Activated effector memory CD4-positive, alpha-beta T cell treated with Interleukin-2 at 50 U/mL for 16 hours (primary cell): ENCODE measurements around the gene ANKIB1.
"Not testable (repeated sequence)": the region's sequence is repeated elsewhere in the genome, so short reads cannot be mapped to it uniquely, and the experiment has no call there.

Experiments
- DNase-seq: peaks from one replicate; pipeline ENCODE4 v3.0.0-alpha.2; 2020

The ANKIB1 gene, protein sequence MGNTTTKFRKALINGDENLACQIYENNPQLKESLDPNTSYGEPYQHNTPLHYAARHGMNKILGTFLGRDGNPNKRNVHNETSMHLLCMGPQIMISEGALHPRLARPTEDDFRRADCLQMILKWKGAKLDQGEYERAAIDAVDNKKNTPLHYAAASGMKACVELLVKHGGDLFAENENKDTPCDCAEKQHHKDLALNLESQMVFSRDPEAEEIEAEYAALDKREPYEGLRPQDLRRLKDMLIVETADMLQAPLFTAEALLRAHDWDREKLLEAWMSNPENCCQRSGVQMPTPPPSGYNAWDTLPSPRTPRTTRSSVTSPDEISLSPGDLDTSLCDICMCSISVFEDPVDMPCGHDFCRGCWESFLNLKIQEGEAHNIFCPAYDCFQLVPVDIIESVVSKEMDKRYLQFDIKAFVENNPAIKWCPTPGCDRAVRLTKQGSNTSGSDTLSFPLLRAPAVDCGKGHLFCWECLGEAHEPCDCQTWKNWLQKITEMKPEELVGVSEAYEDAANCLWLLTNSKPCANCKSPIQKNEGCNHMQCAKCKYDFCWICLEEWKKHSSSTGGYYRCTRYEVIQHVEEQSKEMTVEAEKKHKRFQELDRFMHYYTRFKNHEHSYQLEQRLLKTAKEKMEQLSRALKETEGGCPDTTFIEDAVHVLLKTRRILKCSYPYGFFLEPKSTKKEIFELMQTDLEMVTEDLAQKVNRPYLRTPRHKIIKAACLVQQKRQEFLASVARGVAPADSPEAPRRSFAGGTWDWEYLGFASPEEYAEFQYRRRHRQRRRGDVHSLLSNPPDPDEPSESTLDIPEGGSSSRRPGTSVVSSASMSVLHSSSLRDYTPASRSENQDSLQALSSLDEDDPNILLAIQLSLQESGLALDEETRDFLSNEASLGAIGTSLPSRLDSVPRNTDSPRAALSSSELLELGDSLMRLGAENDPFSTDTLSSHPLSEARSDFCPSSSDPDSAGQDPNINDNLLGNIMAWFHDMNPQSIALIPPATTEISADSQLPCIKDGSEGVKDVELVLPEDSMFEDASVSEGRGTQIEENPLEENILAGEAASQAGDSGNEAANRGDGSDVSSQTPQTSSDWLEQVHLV

DNA sequence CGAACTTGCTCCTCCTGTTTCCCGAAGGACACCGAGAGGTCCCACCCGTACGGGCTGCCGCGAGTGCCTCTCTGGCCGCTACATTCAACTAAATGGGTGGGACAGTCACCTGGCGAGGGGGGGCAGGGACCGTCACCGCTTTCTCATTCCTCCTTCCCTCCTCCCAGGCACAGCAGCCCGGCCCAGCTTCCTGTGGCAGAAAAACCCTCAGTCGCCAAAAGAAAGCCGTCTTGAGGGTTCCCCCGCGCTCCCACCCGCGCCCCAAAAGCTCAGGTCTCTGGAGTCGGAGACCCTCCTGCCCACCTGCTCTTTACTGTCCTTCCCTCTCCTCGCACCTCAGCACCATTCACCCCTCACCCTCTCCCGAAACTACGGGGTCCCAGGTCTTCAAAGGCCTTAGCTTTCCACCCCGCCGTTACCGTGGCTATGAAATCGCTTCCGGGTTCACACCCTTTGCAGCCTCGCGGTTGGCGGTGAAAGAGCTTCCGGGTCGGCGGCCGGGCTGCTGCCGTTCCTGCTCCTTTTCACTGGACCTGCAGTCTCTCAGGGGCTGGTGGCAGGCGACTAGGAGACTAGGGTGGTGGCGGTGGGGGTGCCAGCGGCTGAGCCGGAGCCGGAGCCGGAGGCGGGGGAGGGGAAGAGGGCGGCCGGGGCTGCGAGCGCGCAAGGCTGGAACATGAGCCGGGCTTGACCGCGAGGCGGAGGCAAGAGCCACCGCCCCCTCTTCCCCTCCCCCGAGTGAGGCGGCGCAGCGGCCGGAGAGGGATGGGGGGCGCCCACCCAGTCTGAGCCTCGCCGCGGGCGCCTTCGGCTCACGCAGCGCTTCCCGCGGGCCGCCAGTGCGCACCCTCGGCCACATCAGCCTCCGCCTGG, at the start of gene ANKIB1, which contains the start of gene KRIT1:
ANKIB1 (plus strand) TSS at position 488 of the 873 bp plus-strand sequence. CDS start 49,005 bp downstream, outside the sequence.
KRIT1 (minus strand) TSS at position 428 of the 873 bp plus-strand sequence. CDS start 3,779 bp downstream, outside the sequence.
- DNase-seq, result peak; percentile 77

DNA sequence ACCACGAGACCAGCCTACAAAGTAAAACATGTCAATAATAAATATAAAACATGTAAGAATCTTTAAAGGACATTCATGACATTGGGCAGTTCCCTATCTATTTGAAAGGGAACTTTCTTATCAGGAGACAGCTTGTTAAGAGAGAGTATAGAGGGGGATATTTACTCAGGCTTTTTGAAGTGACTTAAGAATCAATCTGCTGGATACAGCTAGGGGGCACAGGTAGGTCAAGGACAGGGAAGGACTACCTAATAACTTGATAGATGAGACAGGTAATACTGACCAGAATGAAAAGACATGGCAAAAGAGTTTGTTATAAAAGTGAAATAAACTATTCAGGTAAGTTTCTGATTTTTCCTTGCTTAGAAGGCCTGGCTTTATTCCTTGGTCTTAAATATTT, 45.0 kb upstream of the ANKIB1 start:
- DNase-seq, result no peak

DNA sequence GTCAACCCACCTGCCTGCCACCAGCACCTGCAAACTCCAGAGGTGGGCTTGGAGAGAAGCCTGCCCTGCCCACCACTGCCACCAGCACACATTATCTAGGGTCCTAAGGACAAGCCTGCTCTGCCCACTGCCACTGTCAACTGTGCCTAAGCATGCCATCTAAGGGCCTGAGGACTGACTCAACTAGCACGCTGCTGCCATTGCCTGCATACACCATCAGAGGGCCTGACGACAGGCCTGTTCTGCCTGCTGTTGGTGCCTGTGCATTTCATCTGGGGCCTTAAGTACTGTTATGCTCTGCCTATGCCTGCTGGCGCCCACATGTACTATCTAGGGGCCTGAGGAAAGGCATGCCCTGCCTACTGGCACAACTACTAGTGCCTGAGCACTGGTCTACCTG, 39.8 kb upstream of the ANKIB1 start:
- DNase-seq, result no peak

DNA sequence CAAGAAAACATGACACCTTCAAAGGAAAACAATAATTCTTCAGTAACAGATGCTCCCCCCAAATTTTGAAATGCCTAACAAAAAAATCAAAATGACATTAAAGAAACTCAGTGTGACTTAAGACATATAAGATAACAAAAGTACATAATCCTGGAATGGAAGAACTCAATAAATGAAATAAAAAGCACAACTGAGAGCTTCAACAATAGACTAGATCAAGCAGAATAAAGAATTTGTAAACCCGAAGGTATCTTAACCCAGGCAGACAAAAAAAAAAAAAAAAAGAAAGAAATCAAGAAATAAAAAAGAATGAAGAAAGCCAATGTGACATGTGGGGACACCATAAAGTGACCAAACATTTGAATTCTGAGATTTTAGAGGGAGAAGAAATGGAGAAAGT, 39.1 kb upstream of the ANKIB1 start:
- DNase-seq, result no peak

DNA sequence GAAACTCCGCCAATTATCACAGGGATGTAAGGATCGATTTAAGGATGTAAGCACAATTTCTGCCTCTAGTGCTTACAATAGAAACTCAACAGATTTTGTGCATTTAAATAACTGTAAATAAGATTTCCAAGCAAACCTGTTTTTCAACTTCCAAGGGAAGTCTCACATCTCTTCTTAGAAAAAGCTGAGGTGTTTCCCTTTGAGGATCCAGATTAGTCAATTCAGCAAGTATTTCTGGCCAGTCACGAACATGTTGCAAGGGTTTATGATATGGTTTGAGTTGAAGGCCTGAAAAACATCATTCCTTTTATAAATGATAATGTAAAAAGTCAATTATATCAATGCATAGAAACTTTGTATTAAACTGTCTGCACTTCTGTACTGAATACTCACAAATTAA, 24.0 kb upstream of the ANKIB1 start:
- no peak for DNase-seq

DNA sequence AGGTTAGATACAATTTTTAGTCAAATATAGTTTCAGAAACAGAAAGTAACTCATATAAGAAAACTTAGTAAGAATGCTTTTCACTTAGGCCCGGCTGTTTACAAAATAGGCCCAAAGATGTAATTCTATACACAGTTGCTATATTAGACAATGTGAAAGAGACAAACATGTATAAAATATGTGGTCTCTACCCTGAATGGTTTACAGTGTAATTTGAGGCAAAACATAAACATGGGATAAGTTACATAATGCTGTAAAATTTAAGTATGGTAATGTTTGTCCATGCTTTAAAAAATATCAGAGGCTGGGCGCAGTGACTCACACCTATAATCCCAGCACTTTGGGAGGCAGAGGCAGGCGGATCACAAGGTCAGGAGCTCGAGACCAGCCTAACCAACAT, 18.8 kb upstream of the ANKIB1 start:
- no peak for DNase-seq

DNA sequence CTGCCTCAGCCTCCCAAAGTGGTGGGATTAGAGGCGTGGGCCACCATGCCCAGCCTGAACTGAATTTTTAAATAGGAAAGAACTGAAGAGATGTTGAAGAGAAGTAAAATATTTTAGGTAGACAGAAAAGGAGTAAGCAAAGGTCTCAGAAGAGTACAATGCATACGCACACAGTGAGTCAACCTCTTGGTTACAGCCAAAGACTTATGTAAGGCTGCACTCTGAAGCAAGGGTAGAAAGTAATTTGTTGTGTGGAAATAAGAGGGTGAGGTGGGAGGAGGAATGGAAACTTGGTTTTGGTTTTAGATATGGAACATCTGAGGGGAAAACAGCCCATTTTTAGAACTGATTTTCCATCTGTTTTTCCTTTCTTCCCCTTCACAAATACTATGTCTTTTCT, 17.7 kb upstream of the ANKIB1 start:
- no peak for DNase-seq

DNA sequence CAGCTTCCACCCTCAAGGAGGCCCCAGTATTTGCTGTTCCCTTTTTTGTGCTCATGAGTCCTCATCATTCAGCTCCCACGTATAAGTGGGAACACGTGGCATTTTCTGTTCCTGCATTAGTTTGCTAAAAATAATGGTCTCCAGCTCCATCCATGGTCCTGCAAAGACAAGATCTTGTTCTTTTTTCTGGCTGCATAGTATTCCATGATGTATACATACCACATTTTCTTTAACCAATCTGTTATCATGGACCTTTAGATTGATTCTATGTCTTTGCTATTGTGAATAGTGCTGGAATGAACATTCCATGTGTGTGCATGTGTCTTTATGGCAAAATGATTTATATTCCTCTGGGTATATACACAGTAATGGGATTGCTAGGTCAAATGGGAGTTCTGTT, 17.0 kb upstream of the ANKIB1 start:
- DNase-seq, result no peak

DNA sequence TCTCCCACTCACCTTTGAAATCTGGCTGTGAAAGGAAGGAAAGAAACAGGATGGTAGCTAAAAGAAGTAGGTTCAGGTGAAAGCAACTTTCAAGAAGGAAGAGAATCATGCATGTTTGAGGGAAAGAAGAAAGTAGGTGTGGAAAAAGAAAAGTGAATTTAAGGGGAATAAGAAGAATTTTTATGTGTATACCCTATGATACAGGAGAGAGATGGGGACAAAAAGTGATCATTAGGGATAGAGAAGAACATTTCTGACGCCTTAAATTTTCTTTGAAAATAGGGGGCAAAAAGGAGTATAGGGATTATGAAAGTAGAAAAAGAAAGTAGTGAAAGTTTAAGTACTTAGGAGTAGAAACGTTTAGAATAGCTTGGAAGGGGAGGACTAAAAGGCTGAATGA, 15.2 kb upstream of the ANKIB1 start:
- no peak for DNase-seq

DNA sequence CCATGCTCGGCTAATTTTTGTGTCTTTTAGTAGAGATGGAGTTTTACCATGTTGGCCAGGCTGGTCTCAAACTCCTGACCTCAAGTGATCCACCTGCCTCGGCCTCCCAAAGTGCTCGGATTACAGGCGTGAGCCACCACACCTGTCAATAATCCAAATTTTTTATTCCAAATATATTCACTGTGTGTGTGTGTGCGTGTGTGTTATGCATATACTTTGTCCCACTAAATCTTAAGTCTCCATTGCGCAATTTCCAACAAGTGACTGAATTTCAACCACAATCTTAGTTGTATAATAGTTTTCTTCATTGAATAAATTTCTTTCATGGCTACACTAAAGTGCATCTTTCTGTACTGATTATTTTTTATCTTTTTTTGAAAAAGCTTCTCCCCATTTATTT, 2.8 kb upstream of the ANKIB1 start:
- no peak for DNase-seq

DNA sequence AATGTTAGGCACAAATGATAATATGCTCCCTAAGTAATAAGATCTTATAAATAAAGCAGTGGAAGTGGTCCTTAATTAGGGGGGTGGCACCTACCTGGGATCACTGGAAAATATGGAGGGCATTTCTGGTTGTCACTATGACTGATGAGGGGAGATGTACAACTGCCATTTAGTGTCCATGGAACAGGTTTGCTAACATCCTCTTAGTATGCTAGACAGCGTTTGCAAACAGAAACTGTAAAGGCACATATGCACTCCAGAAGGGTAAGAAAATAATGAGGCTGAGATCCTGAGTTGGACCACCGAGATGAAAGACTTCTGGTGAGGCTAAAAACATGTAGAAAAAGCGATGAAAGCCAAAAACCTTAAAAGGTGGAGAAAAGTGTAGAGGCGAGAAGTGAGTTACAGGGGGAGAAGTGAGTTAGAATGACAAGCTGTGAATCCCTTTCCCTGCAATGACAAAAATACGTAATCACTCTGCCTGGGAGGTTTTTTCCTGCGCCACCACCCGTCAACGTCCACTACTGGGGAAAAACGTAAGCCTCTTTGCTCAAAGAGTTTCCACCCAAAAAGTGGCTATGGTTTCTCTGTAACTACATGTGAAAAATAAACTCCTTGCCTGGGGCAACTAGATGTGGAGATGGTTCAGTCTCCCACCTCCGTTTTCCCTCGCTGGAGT, 827 bp upstream of the ANKIB1 start:
- no peak for DNase-seq

DNA sequence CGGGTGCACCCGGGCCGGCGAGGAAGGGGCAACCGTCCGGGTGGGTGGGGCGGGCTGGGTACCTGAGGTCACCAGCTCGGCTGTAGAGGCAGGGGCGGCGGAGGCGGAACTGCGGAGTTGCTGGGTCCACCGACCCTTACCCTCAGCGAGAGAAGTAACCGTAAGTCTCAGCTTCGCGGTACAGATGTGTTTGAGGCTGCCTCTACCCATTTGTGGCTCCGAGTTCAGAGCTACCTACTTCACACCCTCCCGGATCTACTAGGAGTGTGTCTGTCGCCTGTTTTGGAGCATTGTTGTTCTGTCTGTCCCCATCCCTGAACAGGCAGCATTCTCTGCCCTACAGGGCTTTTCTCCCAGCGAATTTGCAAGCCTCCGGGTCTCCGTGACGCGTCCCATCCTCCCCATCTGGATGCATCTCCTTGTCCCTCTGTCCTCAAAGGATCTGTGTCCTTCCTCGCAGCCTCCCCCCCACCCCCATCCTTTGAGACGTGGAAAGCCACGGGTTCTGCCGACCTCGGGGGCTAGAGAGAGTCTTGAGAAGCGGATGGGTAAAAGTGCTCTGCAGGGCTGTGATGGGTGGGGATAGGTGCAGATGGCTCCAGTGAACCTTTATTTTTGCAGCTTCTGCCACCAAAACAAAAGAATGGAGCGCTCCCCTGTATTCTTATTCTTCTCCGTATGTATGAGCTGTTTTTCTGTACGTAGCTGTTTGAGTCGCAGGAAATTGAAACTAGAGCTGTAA, 757 bp downstream of the ANKIB1 start:
- DNase-seq, result no peak

DNA sequence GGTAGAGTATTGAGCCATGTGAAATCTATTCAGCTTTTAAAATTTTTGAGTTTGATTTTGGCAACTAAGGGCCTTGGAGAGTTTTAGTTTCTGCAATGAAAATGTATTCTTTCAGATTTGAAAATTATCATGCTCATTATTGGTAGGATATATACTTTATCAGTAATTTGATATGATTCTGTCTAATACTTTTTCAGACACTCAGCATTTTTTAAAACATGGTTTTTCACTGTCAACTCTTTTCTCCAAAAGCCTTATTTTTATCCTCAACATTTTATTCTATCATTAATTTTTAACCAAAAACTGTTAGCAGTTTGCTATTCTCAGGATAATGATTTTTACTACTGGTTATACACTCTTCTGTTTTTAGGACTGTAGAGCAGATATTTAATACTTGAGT, 4.8 kb downstream of the ANKIB1 start:
- DNase-seq, result no peak

DNA sequence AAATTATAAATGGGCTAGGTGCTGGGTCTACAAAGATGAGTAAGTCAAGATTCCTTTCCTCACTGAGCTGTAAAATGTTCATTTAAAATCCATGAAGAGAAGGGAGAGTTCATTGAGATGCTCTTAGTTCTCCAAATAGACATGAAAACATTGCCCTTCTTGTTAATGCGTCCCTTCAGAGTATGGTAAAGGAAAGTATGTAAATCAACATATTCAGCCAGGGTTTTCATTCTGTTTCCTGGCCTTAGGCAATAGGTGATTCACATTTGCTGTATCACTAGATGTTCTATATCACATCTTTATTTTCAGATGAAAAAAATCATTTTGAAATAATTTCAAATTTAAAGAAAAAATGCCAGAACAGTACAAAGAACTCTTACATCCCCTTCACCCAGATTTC, 5.4 kb downstream of the ANKIB1 start:
- no peak for DNase-seq

DNA sequence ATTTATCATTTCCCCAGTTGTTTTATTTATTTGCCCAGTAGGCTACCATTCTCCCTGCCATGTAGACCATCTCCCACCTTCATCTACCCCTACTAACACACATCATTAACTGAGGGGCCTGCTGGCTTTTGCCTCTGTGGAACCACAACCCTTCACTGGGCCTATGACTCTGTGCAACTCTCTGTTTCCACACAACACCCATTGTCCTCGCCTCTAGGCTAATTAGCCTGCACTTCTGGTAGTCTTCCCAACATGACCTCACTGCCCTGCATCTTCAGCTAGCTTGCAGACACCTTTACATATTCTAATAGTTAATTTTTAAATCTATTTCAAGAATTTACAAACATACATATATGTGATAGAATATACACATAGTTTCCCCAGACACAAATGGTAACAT, 7.5 kb downstream of the ANKIB1 start:
- DNase-seq, result no peak

DNA sequence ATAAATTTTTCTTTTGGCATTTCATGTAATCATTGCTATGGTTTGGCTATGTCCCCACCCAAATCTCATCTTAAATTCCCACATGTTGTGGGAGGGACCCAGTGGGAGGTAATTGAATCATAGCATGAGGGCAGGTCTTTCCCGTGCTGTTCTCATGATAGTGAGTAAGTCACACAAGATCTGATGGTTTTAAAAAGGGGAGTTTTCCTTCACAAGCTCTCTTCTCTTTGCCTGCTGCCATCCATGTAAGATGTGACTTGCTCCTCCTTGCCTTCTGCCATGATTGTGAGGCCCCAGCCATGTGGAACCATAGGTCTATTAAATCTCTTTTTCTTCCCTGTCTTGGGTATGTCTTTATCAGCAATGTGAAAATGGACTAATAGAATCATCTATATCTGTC, 9.0 kb downstream of the ANKIB1 start:
- DNase-seq, result not testable (repeated sequence)

DNA sequence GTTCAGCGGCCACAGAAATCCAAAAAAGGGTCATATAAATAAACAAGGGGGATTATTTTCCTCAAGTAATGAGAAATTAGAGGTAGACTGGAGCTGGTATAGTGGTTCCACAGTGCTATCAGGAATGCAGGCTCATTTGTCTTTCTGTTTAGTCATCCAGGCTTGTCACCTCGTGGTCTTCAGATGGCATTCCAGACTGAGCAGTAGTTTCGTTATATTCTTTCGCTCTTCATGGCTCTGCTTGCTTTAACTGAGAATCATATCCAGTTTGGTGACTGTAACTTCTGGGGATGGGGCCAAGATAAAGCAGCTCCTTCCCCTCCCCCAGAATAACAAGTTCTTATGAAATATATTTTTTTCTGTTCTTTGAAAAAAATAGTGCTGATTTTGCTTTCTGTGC, 9.5 kb downstream of the ANKIB1 start:
- DNase-seq, result no peak

DNA sequence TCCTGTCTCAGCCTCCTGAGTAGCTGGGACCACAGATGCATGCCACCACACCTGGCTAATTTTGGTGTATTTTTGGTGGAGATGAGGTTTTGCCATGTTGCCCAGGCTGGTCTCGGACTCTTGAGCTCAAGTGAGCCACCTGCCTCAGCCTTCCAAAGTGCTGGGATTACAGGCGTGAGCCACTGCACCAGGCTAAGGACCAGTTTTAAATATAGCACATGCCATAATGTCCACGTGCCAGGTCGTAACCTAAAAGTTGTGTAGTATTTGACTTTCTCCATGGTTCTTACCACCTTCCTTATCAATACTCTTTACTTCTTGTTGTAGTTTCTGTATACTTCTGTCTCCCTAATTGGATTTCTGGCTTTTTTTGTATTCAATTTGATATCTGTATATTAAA, 13.3 kb downstream of the ANKIB1 start:
- DNase-seq, result no peak

DNA sequence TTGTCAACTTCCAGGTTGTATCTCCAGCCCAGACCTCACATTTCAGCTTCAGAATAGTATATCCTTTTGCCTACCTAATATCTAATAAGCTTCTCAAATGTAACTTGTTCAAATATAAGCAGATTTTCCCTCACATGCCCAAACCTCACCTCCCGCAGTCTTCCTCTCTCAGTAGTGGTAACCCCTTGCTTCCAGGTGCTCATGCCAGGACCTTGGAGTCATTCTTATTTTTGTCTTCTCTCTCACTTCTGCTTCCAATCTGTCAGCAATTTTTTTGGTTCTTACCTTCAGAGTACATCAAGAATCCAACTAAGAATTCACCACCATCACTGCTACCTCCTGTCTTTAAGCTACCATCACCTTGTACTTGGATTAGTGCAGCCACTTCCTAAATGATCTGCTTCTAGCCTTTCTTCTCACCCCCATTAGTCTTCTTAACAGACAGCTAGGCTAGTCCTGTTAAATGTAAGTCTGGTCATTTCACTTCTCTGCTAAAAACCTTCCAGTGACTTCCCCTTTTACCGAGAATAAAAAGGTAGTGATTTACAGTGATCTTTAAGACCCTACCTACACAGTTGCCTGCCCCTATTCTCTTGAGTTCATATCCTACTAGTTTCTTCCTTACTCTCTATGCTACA, 14.0 kb downstream of the ANKIB1 start:
- no peak for DNase-seq

DNA sequence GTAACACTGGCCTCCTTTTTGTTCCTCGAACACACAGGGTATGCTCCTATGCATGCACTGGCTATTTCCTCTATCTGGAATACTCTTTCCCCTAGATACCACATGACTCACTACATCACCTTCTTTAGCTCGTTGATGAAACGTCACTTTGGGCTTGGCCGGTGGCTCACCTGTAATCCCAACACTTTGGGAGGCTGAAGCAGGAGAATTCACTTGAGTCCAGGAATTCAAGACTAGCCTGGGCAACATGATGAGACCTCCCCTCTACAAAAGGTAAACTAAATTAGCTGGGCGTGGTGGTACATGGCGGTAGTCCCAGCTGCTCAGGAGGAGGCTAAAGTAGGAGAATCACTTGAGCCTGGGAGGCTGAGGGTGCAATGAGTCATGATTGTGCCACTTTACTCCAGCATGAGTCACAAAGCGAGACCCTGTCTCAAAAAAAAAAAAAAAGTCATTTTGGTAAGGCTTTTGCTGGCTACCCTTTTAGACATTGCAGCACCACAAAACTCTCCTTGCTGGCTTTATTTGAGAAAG, 14.5 kb downstream of the ANKIB1 start:
- no peak for DNase-seq
